ENCODE measurements around the gene NTNG1. TPM values are rescaled to one million over a fixed set of nuclear protein-coding genes. Genes with fewer than 3 reads are reported as not detected.

The NTNG1 gene
- total RNA-seq, 1 experiment from 2014 or later = not detected

- DNase-seq (ENCODE audit: unreplicated experiment) = peak; percentile 4
- BruUV-seq (replicated peaks) = no TSS peak
- POLR2A ChIA-PET = no interaction called here
These were observed 263.9 kb downstream of the NTNG1 start for GRCh38 chr1:107404756-107405155.

GRCh38 chr1:107405236-107405635 lies 264.4 kb downstream of the NTNG1 start:
- no peaks in the 10 kb centered on the region for H3K27me3 Mint-ChIP-seq (ENCODE audit: insufficient read depth, unreplicated experiment)
- ChIA-PET CTCF (interaction anchor here (1.0 to 2.4 kb wide), 2 partner anchors 25 to 125 kb away, joined by 4 to 13 read pairs; no protein-coding TSS in a partner anchor), POLR2A (no interaction called here)
- peaks cover 19% of the 10 kb centered on the region for H3K4me1 Mint-ChIP-seq (ENCODE audit: insufficient read depth, unreplicated experiment)
- H3K27ac Mint-ChIP-seq (ENCODE audit: low read depth, unreplicated experiment) = no peak overlapping the region
- intact Hi-C loops (cut with micrococcal nuclease) = no loop called here
- no peak overlapping the region for H3K4me3 Mint-ChIP-seq (ENCODE audit: unreplicated experiment)
- H3K9me3 Mint-ChIP-seq (ENCODE audit: unreplicated experiment) = no peaks in the 10 kb centered on the region
- H3K36me3 Mint-ChIP-seq (ENCODE audit: insufficient read depth, unreplicated experiment) = no peaks in the 10 kb centered on the region
- TF ChIP-seq CTCF (IDR thresholded peaks at IDR 0.05; ENCODE audit: unreplicated experiment) = no peak
- peak; percentile 61 for DNase-seq (ENCODE audit: unreplicated experiment)
- no TSS peak for BruUV-seq (replicated peaks)

More at GRCh38 chr1:107404756-107405155, 263.9 kb downstream of the NTNG1 start:
- Mint-ChIP-seq H3K36me3 (ENCODE audit: insufficient read depth, unreplicated experiment) (no peaks in the 10 kb centered on the region), H3K27ac (ENCODE audit: low read depth, unreplicated experiment) (no peak overlapping the region), H3K9me3 (ENCODE audit: unreplicated experiment) (no peaks in the 10 kb centered on the region), H3K4me1 (ENCODE audit: insufficient read depth, unreplicated experiment) (peaks cover 19% of the 10 kb centered on the region), H3K4me3 (ENCODE audit: unreplicated experiment) (no peak overlapping the region), H3K27me3 (ENCODE audit: insufficient read depth, unreplicated experiment) (no peaks in the 10 kb centered on the region)
- intact Hi-C loops (cut with micrococcal nuclease) = no loop called here
- CTCF ChIA-PET = interaction anchor here (1.1 kb wide), 1 partner anchor 124 kb away, joined by 5 read pairs; no protein-coding TSS in a partner anchor
- TF ChIP-seq CTCF (IDR thresholded peaks at IDR 0.05; ENCODE audit: unreplicated experiment) = no peak

GRCh38 chr1:107407011-107407410 lies 266.2 kb downstream of the NTNG1 start:
- Mint-ChIP-seq H3K27ac (ENCODE audit: low read depth, unreplicated experiment) (no peak overlapping the region), H3K4me3 (ENCODE audit: unreplicated experiment) (no peak overlapping the region), H3K9me3 (ENCODE audit: unreplicated experiment) (no peaks in the 10 kb centered on the region), H3K36me3 (ENCODE audit: insufficient read depth, unreplicated experiment) (no peaks in the 10 kb centered on the region), H3K27me3 (ENCODE audit: insufficient read depth, unreplicated experiment) (no peaks in the 10 kb centered on the region), H3K4me1 (ENCODE audit: insufficient read depth, unreplicated experiment) (peaks cover 19% of the 10 kb centered on the region)
- CTCF ChIA-PET = interaction anchor here (0.5 to 2.4 kb wide), 5 partner anchors 8 to 130 kb away, joined by 3 to 13 read pairs (median 3); no protein-coding TSS in a partner anchor
- BruUV-seq (replicated peaks) = no TSS peak
- POLR2A ChIA-PET = interaction anchor here (0.6 to 0.7 kb wide), 3 partner anchors 25 to 194 kb away, joined by 3 read pairs; no protein-coding TSS in a partner anchor
- no peak for TF ChIP-seq CTCF (IDR thresholded peaks at IDR 0.05; ENCODE audit: unreplicated experiment)
- no peak for DNase-seq (ENCODE audit: unreplicated experiment)
- intact Hi-C loops (cut with micrococcal nuclease) = no loop called here

GRCh38 chr1:107413546-107413945 lies 272.7 kb downstream of the NTNG1 start:
- intact Hi-C loops (cut with micrococcal nuclease) = no loop called here
- Mint-ChIP-seq H3K36me3 (ENCODE audit: insufficient read depth, unreplicated experiment) (no peaks in the 10 kb centered on the region), H3K27ac (ENCODE audit: low read depth, unreplicated experiment) (no peak overlapping the region), H3K4me1 (ENCODE audit: insufficient read depth, unreplicated experiment) (no peaks in the 10 kb centered on the region), H3K4me3 (ENCODE audit: unreplicated experiment) (no peak overlapping the region), H3K9me3 (ENCODE audit: unreplicated experiment) (no peaks in the 10 kb centered on the region), H3K27me3 (ENCODE audit: insufficient read depth, unreplicated experiment) (no peaks in the 10 kb centered on the region)
- no peak for TF ChIP-seq CTCF (IDR thresholded peaks at IDR 0.05; ENCODE audit: unreplicated experiment)
- POLR2A ChIA-PET = no interaction called here
- CTCF ChIA-PET = interaction anchor here (0.7 kb wide), 1 partner anchor 112 kb away, joined by 3 read pairs; no protein-coding TSS in a partner anchor
- BruUV-seq (replicated peaks) = no TSS peak
- no peak for DNase-seq (ENCODE audit: unreplicated experiment)
